Activated T-helper 17 cell treated with anti-CD3 and anti-CD28 coated beads, Interleukin-2, amount 50 U/mL, for 72 hours (primary cell): ENCODE data around the gene SLC25A44. TPM values are rescaled to one million over a fixed set of nuclear protein-coding genes. Genes with fewer than 3 reads are reported as not detected.

Source experiments
- ATAC-seq: fragments of 150-1000 bp; cut with Tn5 transposase; replicated peaks from 2 replicates; pipeline ENCODE4 v1.10.0; 2021; ENCODE audit warnings: mild to moderate bottlenecking, moderate library complexity
- H3K27ac Mint-ChIP-seq: one replicate; pipeline ENCODE4 v1.8.0; 2022; ENCODE audit warnings: mixed read lengths
- H3K27me3 Mint-ChIP-seq: one replicate; pipeline ENCODE4 v1.8.0; 2022; ENCODE audit warnings: mixed read lengths
- H3K36me3 Mint-ChIP-seq: one replicate; pipeline ENCODE4 v1.8.0; 2022; ENCODE audit warnings: low read depth, mild to moderate bottlenecking, mixed read lengths
- H3K4me1 Mint-ChIP-seq: one replicate; pipeline ENCODE4 v1.8.0; 2022; ENCODE audit warnings: mixed read lengths
- H3K4me3 Mint-ChIP-seq: one replicate; pipeline ENCODE4 v1.8.0; 2022; ENCODE audit warnings: mild to moderate bottlenecking, mixed read lengths
- H3K9me3 Mint-ChIP-seq: one replicate; pipeline ENCODE4 v1.8.0; 2022; ENCODE audit warnings: mixed read lengths
- total RNA-seq, 2 donors: library from RNA; stranded (reverse); gene quantifications; one replicate each; pipeline ENCODE4 v1.2.3, GENCODE V29; 2022

The SLC25A44 gene
- total RNA-seq, 2 donors from 2014 or later, result 23.5 to 38.1 TPM

GRCh38 chr1:156229809-156230472 lies 36.0 kb downstream of the SLC25A44 start:
- Mint-ChIP-seq H3K27ac (no peak overlapping the region), H3K36me3 (peaks cover 67% of the 10 kb centered on the region), H3K27me3 (no peaks in the 10 kb centered on the region), H3K4me1 (peaks cover 12% of the 10 kb centered on the region), H3K9me3 (no peaks in the 10 kb centered on the region), H3K4me3 (no peak overlapping the region)
- ATAC-seq, result no peak

DNA sequence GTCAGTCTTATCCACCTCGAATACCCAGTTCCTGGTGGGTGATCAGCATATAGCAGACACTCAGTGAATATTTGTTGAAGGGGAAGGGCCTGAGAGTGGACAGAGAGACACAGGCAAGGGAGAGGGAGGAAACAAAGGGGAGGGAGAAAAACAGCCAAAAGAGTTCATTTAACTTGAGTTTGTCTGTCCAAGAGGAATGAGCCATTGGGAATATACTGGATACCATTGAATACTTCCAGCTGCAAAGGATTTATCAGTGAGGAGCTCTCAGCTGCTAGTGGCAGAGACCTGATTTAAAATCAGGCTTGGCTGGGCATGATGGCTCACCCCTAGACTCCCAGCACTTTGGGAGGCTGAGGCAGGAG lies 36.6 kb downstream of the SLC25A44 start:
- no peak for ATAC-seq
- H3K4me3 Mint-ChIP-seq, result no peak overlapping the region
- no peak overlapping the region for H3K27ac Mint-ChIP-seq
- H3K4me1 Mint-ChIP-seq, result peaks cover 8% of the 10 kb centered on the region
- no peaks in the 10 kb centered on the region for H3K9me3 Mint-ChIP-seq
- H3K36me3 Mint-ChIP-seq, result peaks cover 68% of the 10 kb centered on the region
- no peaks in the 10 kb centered on the region for H3K27me3 Mint-ChIP-seq

DNA sequence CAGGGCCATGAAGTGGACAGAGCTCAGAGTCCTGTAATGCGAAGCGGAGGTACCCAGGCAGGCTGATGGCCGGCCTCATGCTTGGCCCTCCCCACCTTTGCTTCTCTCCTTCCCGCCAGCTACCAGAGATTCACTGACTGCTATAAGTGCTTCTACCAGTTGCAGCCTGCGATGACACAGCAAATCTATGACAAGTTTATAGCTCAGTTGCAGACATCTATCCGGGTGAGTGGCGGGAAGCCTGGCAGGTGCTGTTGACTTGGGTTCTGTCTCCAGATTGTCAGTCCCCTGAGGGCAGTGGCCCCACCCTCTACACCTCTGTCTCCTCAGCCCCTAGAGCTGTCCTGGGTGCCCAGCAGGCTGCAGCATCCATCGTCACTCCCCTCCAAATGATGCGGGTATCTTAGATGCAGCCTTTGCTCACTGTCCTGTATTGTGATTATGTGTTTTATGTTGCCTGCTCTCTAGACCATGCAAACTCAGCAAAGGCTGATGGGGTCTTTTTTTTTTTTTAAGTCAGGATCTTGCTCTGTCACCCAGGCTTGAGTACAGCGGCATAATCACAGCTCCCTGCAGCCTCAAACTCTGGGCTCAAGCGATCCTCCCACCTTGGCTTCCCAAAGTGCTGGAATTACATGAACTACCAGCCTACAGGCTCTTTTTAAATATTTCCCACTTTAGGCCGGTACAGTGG lies 38.4 kb downstream of the SLC25A44 start:
- Mint-ChIP-seq H3K27ac (no peak overlapping the region), H3K4me3 (no peak overlapping the region), H3K9me3 (no peaks in the 10 kb centered on the region), H3K4me1 (no peaks in the 10 kb centered on the region), H3K36me3 (peaks cover 72% of the 10 kb centered on the region), H3K27me3 (no peaks in the 10 kb centered on the region)
- ATAC-seq, result no peak

GRCh38 chr1:156233426-156234127 lies 39.7 kb downstream of the SLC25A44 start:
- no peak for ATAC-seq
- H3K9me3 Mint-ChIP-seq, result no peaks in the 10 kb centered on the region
- H3K27ac Mint-ChIP-seq, result no peak overlapping the region
- H3K36me3 Mint-ChIP-seq, result peaks cover 75% of the 10 kb centered on the region
- no peak overlapping the region for H3K4me3 Mint-ChIP-seq
- no peaks in the 10 kb centered on the region for H3K4me1 Mint-ChIP-seq
- H3K27me3 Mint-ChIP-seq, result no peaks in the 10 kb centered on the region

- no peak for ATAC-seq
- H3K27me3 Mint-ChIP-seq, result no peaks in the 10 kb centered on the region
- peaks cover 77% of the 10 kb centered on the region for H3K36me3 Mint-ChIP-seq
- no peaks in the 10 kb centered on the region for H3K4me1 Mint-ChIP-seq
- H3K4me3 Mint-ChIP-seq, result no peak overlapping the region
- H3K27ac Mint-ChIP-seq, result no peak overlapping the region
- H3K9me3 Mint-ChIP-seq, result no peaks in the 10 kb centered on the region
Observed at GRCh38 chr1:156236164-156236563, 42.3 kb downstream of the SLC25A44 start.

DNA sequence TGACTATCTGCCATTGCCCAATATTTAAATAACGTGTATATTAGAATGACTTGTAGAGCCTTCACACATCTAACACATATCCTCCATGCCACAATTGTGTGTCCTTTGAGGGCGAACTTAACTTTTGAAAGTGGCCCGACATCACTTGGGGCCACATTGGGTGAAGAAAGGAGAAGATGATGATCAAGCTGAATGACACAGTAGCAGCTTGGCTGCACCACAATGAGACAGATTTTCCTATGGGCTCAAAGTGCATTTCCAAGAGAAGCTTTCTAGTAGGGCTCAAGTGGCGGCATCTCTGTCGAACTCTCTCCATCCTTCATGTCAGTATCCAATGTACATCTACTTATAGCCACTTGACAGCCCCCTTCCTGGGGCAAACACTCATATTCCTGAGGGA lies 44.3 kb downstream of the SLC25A44 start:
- H3K27me3 Mint-ChIP-seq, result no peaks in the 10 kb centered on the region
- no peak overlapping the region for H3K27ac Mint-ChIP-seq
- H3K4me1 Mint-ChIP-seq, result no peaks in the 10 kb centered on the region
- H3K9me3 Mint-ChIP-seq, result no peaks in the 10 kb centered on the region
- no peak overlapping the region for H3K4me3 Mint-ChIP-seq
- peaks cover 76% of the 10 kb centered on the region for H3K36me3 Mint-ChIP-seq
- ATAC-seq, result no peak

GRCh38 chr1:156241311-156241811 lies 47.5 kb downstream of the SLC25A44 start:
- peak overlapping the region; percentile 20 for H3K27ac Mint-ChIP-seq
- H3K27me3 Mint-ChIP-seq, result no peaks in the 10 kb centered on the region
- no peaks in the 10 kb centered on the region for H3K9me3 Mint-ChIP-seq
- H3K36me3 Mint-ChIP-seq, result peaks cover 45% of the 10 kb centered on the region
- peaks cover 14% of the 10 kb centered on the region for H3K4me1 Mint-ChIP-seq
- no peak overlapping the region for H3K4me3 Mint-ChIP-seq
- ATAC-seq, result no peak

- peak within 1 kb of the TSS; percentile 39 for H3K27ac Mint-ChIP-seq
- no peaks in the 10 kb centered on the region for H3K9me3 Mint-ChIP-seq
- ATAC-seq, result no peak
- H3K27me3 Mint-ChIP-seq, result no peaks in the 10 kb centered on the region
- H3K4me1 Mint-ChIP-seq, result peaks cover 14% of the 10 kb centered on the region
- H3K36me3 Mint-ChIP-seq, result peaks cover 39% of the 10 kb centered on the region
- H3K4me3 Mint-ChIP-seq, result no peak within 1 kb of the TSS
Observed at GRCh38 chr1:156241926-156242325, 48.0 kb downstream of the SLC25A44 start, which contains the start of gene BGLAP. BGLAP (plus strand) TSS chr1:156242184; CDS start chr1:156242232, 48 bp downstream.

GRCh38 chr1:156242738-156243137 lies 48.8 kb downstream of the SLC25A44 start:
- no peaks in the 10 kb centered on the region for H3K27me3 Mint-ChIP-seq
- peaks cover 14% of the 10 kb centered on the region for H3K4me1 Mint-ChIP-seq
- no peak for ATAC-seq
- no peak overlapping the region for H3K4me3 Mint-ChIP-seq
- H3K36me3 Mint-ChIP-seq, result peaks cover 31% of the 10 kb centered on the region
- peak overlapping the region; percentile 39 for H3K27ac Mint-ChIP-seq
- H3K9me3 Mint-ChIP-seq, result no peaks in the 10 kb centered on the region

GRCh38 chr1:156244126-156244525 lies 50.2 kb downstream of the SLC25A44 start:
- peak overlapping the region; percentile 39 for H3K27ac Mint-ChIP-seq
- peak overlapping the region; percentile 83 for H3K4me3 Mint-ChIP-seq
- peaks cover 14% of the 10 kb centered on the region for H3K4me1 Mint-ChIP-seq
- no peaks in the 10 kb centered on the region for H3K9me3 Mint-ChIP-seq
- peaks cover 17% of the 10 kb centered on the region for H3K36me3 Mint-ChIP-seq
- ATAC-seq, result no peak
- H3K27me3 Mint-ChIP-seq, result no peaks in the 10 kb centered on the region

DNA sequence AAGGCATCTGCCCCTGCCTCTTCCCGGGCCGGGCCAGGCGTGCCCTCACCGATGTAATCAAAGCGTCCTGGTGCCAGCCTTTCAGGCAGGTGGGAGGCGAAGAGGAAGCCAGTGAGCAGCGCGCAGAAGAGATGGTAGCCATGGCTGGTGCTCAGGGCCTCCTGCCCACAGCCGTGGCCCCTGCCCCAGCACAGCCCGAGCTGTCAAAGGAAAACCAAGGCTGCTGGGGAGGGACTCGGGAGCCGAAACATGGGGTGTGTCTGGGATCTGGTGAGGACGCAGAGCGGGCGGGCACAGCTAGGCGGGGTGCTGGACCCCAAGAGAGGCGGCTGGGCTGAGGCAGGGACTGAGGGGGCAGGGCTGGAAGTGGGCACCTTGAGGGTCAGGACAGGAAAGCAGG lies 50.8 kb downstream of the SLC25A44 start:
- no peaks in the 10 kb centered on the region for H3K27me3 Mint-ChIP-seq
- peak overlapping the region; percentile 84 for H3K27ac Mint-ChIP-seq
- ATAC-seq, result no peak
- no peaks in the 10 kb centered on the region for H3K9me3 Mint-ChIP-seq
- H3K4me1 Mint-ChIP-seq, result peaks cover 14% of the 10 kb centered on the region
- peak overlapping the region; percentile 83 for H3K4me3 Mint-ChIP-seq
- H3K36me3 Mint-ChIP-seq, result peaks cover 12% of the 10 kb centered on the region

DNA sequence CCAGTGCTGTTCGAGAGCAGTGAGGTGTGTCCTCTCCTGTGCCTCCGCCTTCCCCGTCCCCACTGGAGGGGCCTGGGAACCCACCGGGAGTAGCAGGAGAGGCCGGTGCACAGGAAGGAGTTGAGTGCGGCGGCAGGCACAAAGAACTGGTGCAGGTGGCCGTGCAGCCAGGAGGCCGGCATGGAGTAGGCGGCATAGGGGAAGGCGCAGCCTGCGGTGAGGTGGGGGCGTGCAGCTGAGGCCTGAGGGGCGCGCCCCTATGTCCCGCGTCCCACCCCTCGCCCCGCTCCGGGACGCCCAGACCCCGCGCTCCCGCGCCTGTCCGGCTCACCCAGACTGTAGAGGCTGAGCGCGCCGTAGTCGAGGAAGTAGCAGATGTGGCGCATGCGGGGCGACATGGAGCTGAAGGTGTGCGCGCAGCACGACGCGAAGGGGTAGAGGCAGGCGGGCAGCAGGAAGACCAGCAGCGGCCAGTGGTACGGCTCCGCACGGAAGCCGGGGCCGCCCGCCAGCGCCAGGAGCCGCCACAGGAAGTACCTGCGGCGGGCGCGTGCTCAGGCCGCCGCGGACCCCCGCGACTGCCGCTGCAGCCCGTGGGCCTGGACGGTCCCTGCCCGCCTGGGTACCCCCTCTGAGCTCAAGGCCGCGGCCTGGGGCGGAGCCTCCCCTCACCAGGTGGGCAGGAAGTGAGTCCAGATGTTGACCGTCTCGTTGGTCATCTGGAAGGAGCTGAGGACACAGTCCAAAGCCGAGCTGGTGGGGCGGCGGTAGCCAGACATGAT lies 51.7 kb downstream of the SLC25A44 start:
- ATAC-seq, result peak; percentile 58
- H3K4me3 Mint-ChIP-seq, result peak overlapping the region; percentile 83
- no peaks in the 10 kb centered on the region for H3K9me3 Mint-ChIP-seq
- H3K4me1 Mint-ChIP-seq, result peaks cover 14% of the 10 kb centered on the region
- H3K27me3 Mint-ChIP-seq, result no peaks in the 10 kb centered on the region
- peaks cover 11% of the 10 kb centered on the region for H3K36me3 Mint-ChIP-seq
- peak overlapping the region; percentile 84 for H3K27ac Mint-ChIP-seq

DNA sequence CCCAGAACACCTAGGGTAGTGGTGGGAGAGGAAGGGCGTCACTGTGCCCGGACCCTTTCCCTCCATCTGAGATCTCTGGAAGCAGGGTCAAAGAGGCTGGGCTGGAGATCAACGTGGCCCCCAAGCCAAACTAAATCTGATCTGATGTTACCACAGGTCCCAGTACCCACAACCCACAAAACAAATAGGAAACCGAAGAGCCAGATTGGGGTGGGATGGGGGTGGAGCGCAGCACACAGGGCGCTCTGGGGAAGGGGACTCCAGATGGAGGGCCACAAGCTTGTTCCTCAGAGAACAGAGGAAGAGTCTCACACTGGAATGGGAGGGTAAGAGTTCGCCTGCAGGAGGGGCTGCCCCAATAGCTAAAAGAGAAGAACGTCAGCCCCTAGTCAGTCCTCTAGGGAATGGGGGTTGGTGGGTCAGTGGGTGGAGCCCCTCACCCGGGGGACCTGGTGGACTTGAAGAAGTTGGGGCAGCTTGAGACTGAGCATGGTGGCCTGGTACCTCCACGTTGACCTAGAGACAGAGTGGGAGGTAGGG lies 52.4 kb downstream of the SLC25A44 start:
- no peak for ATAC-seq
- Mint-ChIP-seq H3K4me3 (peak overlapping the region; percentile 83), H3K27ac (peak overlapping the region; percentile 28), H3K9me3 (no peaks in the 10 kb centered on the region), H3K4me1 (peaks cover 14% of the 10 kb centered on the region), H3K27me3 (no peaks in the 10 kb centered on the region), H3K36me3 (peaks cover 11% of the 10 kb centered on the region)
